ENCODE data around the gene CLIP4.

CLIP4 gene

GRCh38 chr2:29195796-29196195, 80.6 kb downstream of the CLIP4 start:
- H2AFZ ChIP-seq (ENCODE audit: low read depth, low read length), result no peak overlapping the region
- no peak overlapping the region for H2BK15ac ChIP-seq (ENCODE audit: low read depth, poor library complexity, severe bottlenecking)
- peaks cover 10 to 33% of the 10 kb centered on the region in 2 experiments for H3K36me3 ChIP-seq (ENCODE audit: control insufficient read depth in 1 of 2, insufficient read depth in 2 of 2, low read depth in 1 of 2, low read length in 2 of 2)
- no peak overlapping the region for H2AK5ac ChIP-seq (ENCODE audit: low read length, severe bottlenecking)
- no peak for DNase-seq
- H3K9ac ChIP-seq (ENCODE audit: low read length), result no peak overlapping the region
- no peak overlapping the region for H3K4me2 ChIP-seq (ENCODE audit: low read length, poor library complexity, severe bottlenecking)
- H2BK12ac ChIP-seq (ENCODE audit: low read length in 2 of 2), result peak overlapping the region in 1 of 2 experiments; percentile 56
- peak overlapping the region in 1 of 2 experiments; percentile 34 for H3K18ac ChIP-seq (ENCODE audit: low read depth in 1 of 2, low read length in 2 of 2)
- H3K4me3 ChIP-seq (ENCODE audit: insufficient read depth in 1 of 2, low read depth in 1 of 2, low read length in 2 of 2), result no peak overlapping the region
- no peak overlapping the region for H3K27ac ChIP-seq (ENCODE audit: low read length, poor library complexity, severe bottlenecking)
- H3K4ac ChIP-seq (ENCODE audit: low read depth in 1 of 2, low read length in 2 of 2), result no peak overlapping the region
- no peaks in the 10 kb centered on the region for H3K4me1 ChIP-seq (ENCODE audit: control insufficient read depth, insufficient read depth, low read depth, low read length)
- no peaks in the 10 kb centered on the region for H3K79me1 ChIP-seq (replicated peaks; ENCODE audit: low read length, poor library complexity, severe bottlenecking)
- 93% methylated on average over 8 of the region's 8 CpGs for WGBS
- no peaks in the 10 kb centered on the region for H3K27me3 ChIP-seq (ENCODE audit: control insufficient read depth in 1 of 2, insufficient read depth in 1 of 2, low read length in 2 of 2)
- H4K91ac ChIP-seq (ENCODE audit: low read length), result no peak overlapping the region
- H4K8ac ChIP-seq (ENCODE audit: low read length), result no peak overlapping the region
- peak overlapping the region in 1 of 2 experiments; percentile 76 for H3K23ac ChIP-seq (ENCODE audit: low read length in 2 of 2)
- H2BK120ac ChIP-seq (ENCODE audit: low read depth, low read length), result no peak overlapping the region
- no peak overlapping the region for H3K14ac ChIP-seq (ENCODE audit: low read length in 2 of 2)
- H2BK5ac ChIP-seq (ENCODE audit: low read depth, low read length, poor library complexity, severe bottlenecking), result no peak overlapping the region
- no peaks in the 10 kb centered on the region for H3K9me3 ChIP-seq (ENCODE audit: control insufficient read depth, low read length)

GRCh38 chr2:29196792-29197788, 81.9 kb downstream of the CLIP4 start:
- Histone ChIP-seq H3K4me1 (ENCODE audit: control insufficient read depth, insufficient read depth, low read depth, low read length) (no peaks in the 10 kb centered on the region), H3K36me3 (ENCODE audit: control insufficient read depth in 1 of 2, insufficient read depth in 2 of 2, low read depth in 1 of 2, low read length in 2 of 2) (peaks cover 10 to 24% of the 10 kb centered on the region in 2 experiments), H2AK5ac (ENCODE audit: low read length, severe bottlenecking) (no peak overlapping the region), H2BK5ac (ENCODE audit: low read depth, low read length, poor library complexity, severe bottlenecking) (no peak overlapping the region), H2AFZ (ENCODE audit: low read depth, low read length) (no peak overlapping the region), H3K27me3 (ENCODE audit: control insufficient read depth in 1 of 2, insufficient read depth in 1 of 2, low read length in 2 of 2) (no peaks in the 10 kb centered on the region), H2BK15ac (ENCODE audit: low read depth, poor library complexity, severe bottlenecking) (no peak overlapping the region), H4K91ac (ENCODE audit: low read length) (no peak overlapping the region), H3K4me3 (ENCODE audit: insufficient read depth in 1 of 2, low read depth in 1 of 2, low read length in 2 of 2) (no peak overlapping the region), H2BK12ac (ENCODE audit: low read length in 2 of 2) (no peak overlapping the region), H3K9ac (ENCODE audit: low read length) (peak overlapping the region; percentile 36), H3K14ac (ENCODE audit: low read length in 2 of 2) (no peak overlapping the region), H3K18ac (ENCODE audit: low read depth in 1 of 2, low read length in 2 of 2) (no peak overlapping the region), H3K23ac (ENCODE audit: low read length in 2 of 2) (no peak overlapping the region), H4K8ac (ENCODE audit: low read length) (no peak overlapping the region), H3K9me3 (ENCODE audit: control insufficient read depth, low read length) (no peaks in the 10 kb centered on the region), H3K79me1 (replicated peaks; ENCODE audit: low read length, poor library complexity, severe bottlenecking) (no peaks in the 10 kb centered on the region), H3K27ac (ENCODE audit: low read length, poor library complexity, severe bottlenecking) (no peak overlapping the region), H2BK120ac (ENCODE audit: low read depth, low read length) (no peak overlapping the region), H3K4ac (ENCODE audit: low read depth in 1 of 2, low read length in 2 of 2) (no peak overlapping the region), H3K4me2 (ENCODE audit: low read length, poor library complexity, severe bottlenecking) (no peak overlapping the region)
- DNase-seq, result peak; percentile 60
- 41% methylated on average over 11 of the region's 14 CpGs for WGBS

DNA sequence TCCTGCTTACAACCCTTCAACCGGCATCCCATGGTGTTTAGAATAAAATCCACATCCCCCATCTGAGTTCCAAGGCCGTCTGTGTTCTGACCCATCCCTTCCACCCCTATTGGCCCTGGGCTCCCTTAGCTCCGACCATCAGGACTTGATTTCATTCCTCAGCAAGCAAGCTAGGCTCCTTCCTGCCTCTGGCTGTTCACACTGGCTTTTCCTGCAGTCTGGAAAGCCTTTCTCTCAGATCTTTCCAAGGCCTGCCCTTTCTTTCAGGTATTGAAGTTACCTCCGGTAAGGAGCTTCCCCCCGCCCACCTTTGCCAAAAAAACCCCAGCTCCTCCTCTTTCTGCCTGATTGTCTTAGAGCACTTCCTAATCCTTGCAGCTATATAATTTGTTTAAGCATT, 86.8 kb downstream of the CLIP4 start:
- Histone ChIP-seq H2AK5ac (ENCODE audit: low read length, severe bottlenecking) (no peak overlapping the region), H2BK12ac (ENCODE audit: low read length in 2 of 2) (no peak overlapping the region), H3K4ac (ENCODE audit: low read depth in 1 of 2, low read length in 2 of 2) (no peak overlapping the region), H3K14ac (ENCODE audit: low read length in 2 of 2) (no peak overlapping the region), H2BK5ac (ENCODE audit: low read depth, low read length, poor library complexity, severe bottlenecking) (no peak overlapping the region), H2BK15ac (ENCODE audit: low read depth, poor library complexity, severe bottlenecking) (no peak overlapping the region), H3K9me3 (ENCODE audit: control insufficient read depth, low read length) (no peaks in the 10 kb centered on the region), H3K27ac (ENCODE audit: low read length, poor library complexity, severe bottlenecking) (no peak overlapping the region), H3K79me1 (replicated peaks; ENCODE audit: low read length, poor library complexity, severe bottlenecking) (no peaks in the 10 kb centered on the region), H4K91ac (ENCODE audit: low read length) (no peak overlapping the region), H4K8ac (ENCODE audit: low read length) (no peak overlapping the region), H3K4me2 (ENCODE audit: low read length, poor library complexity, severe bottlenecking) (no peak overlapping the region), H3K27me3 (ENCODE audit: control insufficient read depth in 1 of 2, insufficient read depth in 1 of 2, low read length in 2 of 2) (no peaks in the 10 kb centered on the region), H3K4me3 (ENCODE audit: insufficient read depth in 1 of 2, low read depth in 1 of 2, low read length in 2 of 2) (no peak overlapping the region), H3K23ac (ENCODE audit: low read length in 2 of 2) (no peak overlapping the region), H3K36me3 (ENCODE audit: control insufficient read depth in 1 of 2, insufficient read depth in 2 of 2, low read depth in 1 of 2, low read length in 2 of 2) (peaks cover 6 to 34% of the 10 kb centered on the region in 2 experiments), H3K18ac (ENCODE audit: low read depth in 1 of 2, low read length in 2 of 2) (no peak overlapping the region), H2BK120ac (ENCODE audit: low read depth, low read length) (no peak overlapping the region), H3K9ac (ENCODE audit: low read length) (no peak overlapping the region), H2AFZ (ENCODE audit: low read depth, low read length) (no peak overlapping the region), H3K4me1 (ENCODE audit: control insufficient read depth, insufficient read depth, low read depth, low read length) (peaks cover 1% of the 10 kb centered on the region)
- DNase-seq, result no peak
- WGBS, result 26% methylated on average over 4 of the region's 5 CpGs

DNA sequence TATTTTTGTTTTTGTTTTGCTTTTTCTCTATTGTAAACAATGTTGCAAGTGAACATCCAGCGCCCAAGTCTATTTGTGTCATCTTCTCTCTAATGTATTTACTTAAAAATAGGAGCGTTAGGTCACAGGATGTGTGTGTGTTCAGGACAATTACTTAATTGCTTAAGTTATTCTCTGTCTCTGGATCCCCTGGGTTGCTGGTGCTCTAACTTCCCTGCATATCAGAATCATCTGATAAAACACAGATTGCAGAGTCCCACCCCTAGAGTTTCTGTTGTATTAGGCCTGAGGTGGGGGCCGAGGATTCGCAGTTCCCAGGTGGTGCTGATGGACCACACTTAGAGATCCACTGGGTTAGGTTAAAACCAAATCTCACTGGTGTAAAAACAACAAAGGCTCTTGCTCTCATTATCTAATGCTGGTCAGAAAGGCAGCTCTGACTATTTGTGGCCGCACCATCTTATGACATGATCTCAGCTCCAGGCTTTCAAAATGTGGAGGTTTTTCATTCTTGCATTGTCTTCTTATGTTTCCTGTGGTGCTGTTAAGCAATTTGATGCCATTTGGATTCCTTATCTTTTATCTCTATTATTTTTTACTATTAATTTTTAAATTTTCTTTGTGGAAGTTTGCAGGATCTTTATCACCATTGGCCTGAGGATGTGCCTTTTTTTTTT, 87.7 kb downstream of the CLIP4 start:
- peak; percentile 15 for DNase-seq
- H2BK12ac ChIP-seq (ENCODE audit: low read length in 2 of 2), result no peak overlapping the region
- H3K9me3 ChIP-seq (ENCODE audit: control insufficient read depth, low read length), result no peaks in the 10 kb centered on the region
- H3K27ac ChIP-seq (ENCODE audit: low read length, poor library complexity, severe bottlenecking), result no peak overlapping the region
- no peak overlapping the region for H4K91ac ChIP-seq (ENCODE audit: low read length)
- H3K23ac ChIP-seq (ENCODE audit: low read length in 2 of 2), result no peak overlapping the region
- H3K4me1 ChIP-seq (ENCODE audit: control insufficient read depth, insufficient read depth, low read depth, low read length), result peaks cover 3% of the 10 kb centered on the region
- no peak overlapping the region for H3K18ac ChIP-seq (ENCODE audit: low read depth in 1 of 2, low read length in 2 of 2)
- no peak overlapping the region for H3K14ac ChIP-seq (ENCODE audit: low read length in 2 of 2)
- no peak overlapping the region for H3K9ac ChIP-seq (ENCODE audit: low read length)
- H3K36me3 ChIP-seq (ENCODE audit: control insufficient read depth in 1 of 2, insufficient read depth in 2 of 2, low read depth in 1 of 2, low read length in 2 of 2), result peaks cover 3 to 44% of the 10 kb centered on the region in 2 experiments
- no peak overlapping the region for H3K4ac ChIP-seq (ENCODE audit: low read depth in 1 of 2, low read length in 2 of 2)
- WGBS, result 93% methylated on average over 3 of the region's 5 CpGs
- no peak overlapping the region for H2BK120ac ChIP-seq (ENCODE audit: low read depth, low read length)
- no peak overlapping the region for H3K4me2 ChIP-seq (ENCODE audit: low read length, poor library complexity, severe bottlenecking)
- no peaks in the 10 kb centered on the region for H3K27me3 ChIP-seq (ENCODE audit: control insufficient read depth in 1 of 2, insufficient read depth in 1 of 2, low read length in 2 of 2)
- no peaks in the 10 kb centered on the region for H3K79me1 ChIP-seq (replicated peaks; ENCODE audit: low read length, poor library complexity, severe bottlenecking)
- no peak overlapping the region for H3K4me3 ChIP-seq (ENCODE audit: insufficient read depth in 1 of 2, low read depth in 1 of 2, low read length in 2 of 2)
- no peak overlapping the region for H2AK5ac ChIP-seq (ENCODE audit: low read length, severe bottlenecking)
- no peak overlapping the region for H2BK15ac ChIP-seq (ENCODE audit: low read depth, poor library complexity, severe bottlenecking)
- H2BK5ac ChIP-seq (ENCODE audit: low read depth, low read length, poor library complexity, severe bottlenecking), result no peak overlapping the region
- H4K8ac ChIP-seq (ENCODE audit: low read length), result no peak overlapping the region
- no peak overlapping the region for H2AFZ ChIP-seq (ENCODE audit: low read depth, low read length)
